HL-60 (cell line): ENCODE data around the gene NR2C1.

Experiments
- DNase-seq, 2 experiments: peaks; one replicate each; pipeline ENCODE4 v3.0.0-alpha.2; 2010 to 2020; ENCODE audit warnings: low read depth in 1 of 2, low spot score in 1 of 2
- H3K27ac ChIP-seq: fragments of 250-450 bp; sonication (Bioruptor Pico); replicated peaks from 2 replicates; pipeline ENCODE4 v1.5.1; 2020; ENCODE audit warnings: mild to moderate bottlenecking, moderate library complexity
- H3K27me3 ChIP-seq: fragments of 250-450 bp; sonication (Bioruptor Pico); 2 replicates; pipeline ENCODE4 v1.5.1; 2021; ENCODE audit warnings: mild to moderate bottlenecking, moderate library complexity; ENCODE audit not compliant: insufficient read depth, poor library complexity, severe bottlenecking
- H3K4me3 ChIP-seq: replicated peaks from 2 replicates; pipeline ENCODE4 v1.5.1; 2011; ENCODE audit warnings: mild to moderate bottlenecking, control low read depth, low read length; ENCODE audit not compliant: insufficient read depth
- GABPA ChIP-seq: IDR thresholded peaks from 2 replicates; pipeline ENCODE4 v1.6.1; 2012; ENCODE audit warnings: low read depth
- POLR2AphosphoS5 ChIP-seq: IDR thresholded peaks from 2 replicates; pipeline ENCODE4 v1.6.1; 2012; ENCODE audit warnings: low read depth
- REST ChIP-seq: IDR thresholded peaks from 2 replicates; pipeline ENCODE4 v1.6.1; 2012; ENCODE audit warnings: low read depth; ENCODE audit not compliant: insufficient replicate concordance
- SPI1 ChIP-seq: IDR thresholded peaks from 2 replicates; pipeline ENCODE4 v1.6.1; 2012; ENCODE audit warnings: low read depth, mild to moderate bottlenecking, borderline replicate concordance
- TF ChIP-seq, protein P1 (sequence below): IDR thresholded peaks from one replicate; pipeline ENCODE4 v1.5.1; 2011; ENCODE audit warnings: low read length, control low read depth, inconsistent platforms; ENCODE audit not compliant: insufficient read depth

Gene NR2C1

DNA sequence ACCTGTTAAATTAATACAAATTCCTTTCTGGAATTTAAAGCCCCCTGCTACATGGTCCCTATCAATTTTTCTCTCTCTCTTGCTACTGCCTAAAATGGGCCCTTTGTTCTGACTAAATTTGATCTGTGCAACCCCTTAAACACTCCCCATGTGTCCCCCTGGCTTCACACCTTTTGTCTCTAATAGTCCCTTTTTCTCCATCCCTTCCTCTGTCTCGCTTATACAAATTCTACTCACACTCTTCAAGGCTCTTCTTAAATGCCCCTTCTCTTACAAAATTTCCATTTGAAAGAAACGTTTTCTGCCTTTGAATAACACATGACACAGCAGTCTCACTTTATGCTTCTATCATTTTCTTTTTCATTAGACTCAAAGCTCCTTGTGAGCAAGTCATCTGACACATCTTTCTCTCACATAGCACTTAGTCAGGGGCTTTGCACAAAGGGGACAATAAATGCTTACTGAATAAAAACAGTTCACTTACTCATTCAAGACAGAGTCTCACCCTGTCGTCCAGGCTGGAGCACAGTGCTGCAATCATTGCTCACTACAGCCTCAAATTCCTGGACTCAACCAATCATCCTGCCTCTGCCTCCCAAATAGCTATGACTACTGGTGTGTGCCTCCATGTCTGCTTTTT, 41.5 kb upstream of the NR2C1 start:
- TF ChIP-seq GABPA (no peak), REST (no peak), POLR2AphosphoS5 (no peak)
- TF ChIP-seq, protein P1, sequence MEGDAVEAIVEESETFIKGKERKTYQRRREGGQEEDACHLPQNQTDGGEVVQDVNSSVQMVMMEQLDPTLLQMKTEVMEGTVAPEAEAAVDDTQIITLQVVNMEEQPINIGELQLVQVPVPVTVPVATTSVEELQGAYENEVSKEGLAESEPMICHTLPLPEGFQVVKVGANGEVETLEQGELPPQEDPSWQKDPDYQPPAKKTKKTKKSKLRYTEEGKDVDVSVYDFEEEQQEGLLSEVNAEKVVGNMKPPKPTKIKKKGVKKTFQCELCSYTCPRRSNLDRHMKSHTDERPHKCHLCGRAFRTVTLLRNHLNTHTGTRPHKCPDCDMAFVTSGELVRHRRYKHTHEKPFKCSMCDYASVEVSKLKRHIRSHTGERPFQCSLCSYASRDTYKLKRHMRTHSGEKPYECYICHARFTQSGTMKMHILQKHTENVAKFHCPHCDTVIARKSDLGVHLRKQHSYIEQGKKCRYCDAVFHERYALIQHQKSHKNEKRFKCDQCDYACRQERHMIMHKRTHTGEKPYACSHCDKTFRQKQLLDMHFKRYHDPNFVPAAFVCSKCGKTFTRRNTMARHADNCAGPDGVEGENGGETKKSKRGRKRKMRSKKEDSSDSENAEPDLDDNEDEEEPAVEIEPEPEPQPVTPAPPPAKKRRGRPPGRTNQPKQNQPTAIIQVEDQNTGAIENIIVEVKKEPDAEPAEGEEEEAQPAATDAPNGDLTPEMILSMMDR: no peak
- H3K27me3 ChIP-seq: no peaks in the 10 kb centered on the region
- no peak for DNase-seq
- no peak overlapping the region for H3K4me3 ChIP-seq
- no peak overlapping the region for H3K27ac ChIP-seq

DNA sequence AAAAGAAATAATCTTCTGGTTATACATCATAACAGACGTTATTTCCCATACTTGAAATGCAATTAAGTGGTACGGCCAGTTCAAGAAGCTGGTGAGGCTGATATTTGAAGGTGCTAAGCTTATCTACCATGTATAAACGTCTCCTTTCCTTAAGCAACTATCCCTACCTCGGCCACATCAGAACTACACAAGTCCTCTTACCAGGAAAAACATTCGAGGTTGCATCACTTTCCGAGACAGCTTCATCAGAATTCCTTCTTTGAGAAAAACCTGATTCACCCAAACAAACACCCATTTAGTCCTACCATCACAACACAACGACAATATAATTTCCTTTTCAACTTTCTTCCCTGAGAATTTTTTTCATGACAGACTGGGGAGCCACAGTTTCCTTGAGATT, 33.9 kb upstream of the NR2C1 start:
- Histone ChIP-seq H3K27ac (no peak overlapping the region), H3K4me3 (no peak overlapping the region), H3K27me3 (no peaks in the 10 kb centered on the region)
- no peak for DNase-seq
- TF ChIP-seq, protein P1: no peak
- TF ChIP-seq REST: no peak
- TF ChIP-seq GABPA: no peak
- no peak for TF ChIP-seq POLR2AphosphoS5
- no peak for TF ChIP-seq SPI1

DNA sequence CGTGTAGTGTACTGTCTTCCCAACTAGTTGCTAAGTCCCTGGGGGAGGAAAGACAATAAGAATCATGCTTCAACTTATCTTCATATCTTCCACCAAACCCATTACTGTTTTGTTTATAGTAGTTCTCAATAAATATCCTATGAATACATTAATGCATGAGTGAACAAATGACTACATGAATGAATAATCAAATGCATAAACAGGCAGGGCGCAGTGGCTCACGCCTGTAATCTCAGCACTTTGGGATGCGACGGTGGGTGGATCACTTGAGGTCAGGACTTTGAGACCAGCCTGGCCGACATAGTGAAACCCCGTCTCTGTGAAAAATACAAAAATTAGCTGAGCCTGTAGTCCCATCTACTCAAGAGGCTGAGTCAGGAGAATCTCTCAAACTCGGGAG, 32.1 kb upstream of the NR2C1 start:
- no peak overlapping the region for H3K4me3 ChIP-seq
- DNase-seq: no peak
- H3K27me3 ChIP-seq: no peaks in the 10 kb centered on the region
- no peak overlapping the region for H3K27ac ChIP-seq
- TF ChIP-seq GABPA (no peak), POLR2AphosphoS5 (no peak), SPI1 (no peak), REST (no peak)
- TF ChIP-seq, protein P1: no peak
